Astrocyte of the spinal cord (primary cell): Measurements from ENCODE around the gene SLC16A5.

Experiments used
- DNase-seq: peaks from one replicate; pipeline ENCODE4 v3.0.0; 2011; ENCODE audit warnings: low read depth, low spot score
- H3K4me3 ChIP-seq: 2 replicates; pipeline ENCODE4 v1.5.1; 2011; ENCODE audit warnings: low read depth, mild to moderate bottlenecking, low read length, moderate library complexity
- CTCF ChIP-seq: IDR thresholded peaks from 2 replicates; pipeline ENCODE4 v1.5.1; 2012; ENCODE audit warnings: low read depth, mild to moderate bottlenecking, low read length, inconsistent platforms
- in situ Hi-C: cut with HindIII; loops from 2 replicates; pipeline ENCODE4 v1.10.0; 2017; ENCODE audit warnings: low sequenced_read_pairs

The SLC16A5 gene

GRCh38 chr17:75060434-75061054, 27.2 kb upstream of the SLC16A5 start:
- TF ChIP-seq CTCF, result no peak
- no peak for DNase-seq
- in situ Hi-C loops, result no loop called here
- no peak overlapping the region for H3K4me3 ChIP-seq

DNA sequence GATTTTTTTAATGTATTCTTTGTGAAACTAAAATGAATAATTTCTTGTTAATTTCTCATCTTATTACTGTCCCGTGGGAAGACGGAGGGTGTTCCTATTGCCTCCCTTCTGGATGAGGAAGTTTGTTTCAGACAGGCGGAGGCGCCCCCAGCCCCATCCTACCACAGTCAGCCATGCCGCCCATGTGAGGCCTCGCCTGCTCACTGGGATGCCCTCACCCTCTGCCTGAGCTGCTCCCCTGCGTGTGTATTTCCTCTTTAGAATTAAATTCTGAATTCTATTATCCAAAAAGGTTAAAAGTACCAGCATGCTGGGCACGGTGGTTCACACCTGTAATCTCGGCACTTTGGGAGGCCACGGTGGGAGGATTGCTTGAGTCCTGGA, 26.7 kb upstream of the SLC16A5 start:
- no peak for DNase-seq
- in situ Hi-C loops, result no loop called here
- H3K4me3 ChIP-seq, result no peak overlapping the region
- no peak for TF ChIP-seq CTCF

- TF ChIP-seq CTCF, result no peak
- in situ Hi-C loops, result no loop called here
- no peak for DNase-seq
- H3K4me3 ChIP-seq, result no peak overlapping the region
Measured at GRCh38 chr17:75061618-75062017, 26.1 kb upstream of the SLC16A5 start.

DNA sequence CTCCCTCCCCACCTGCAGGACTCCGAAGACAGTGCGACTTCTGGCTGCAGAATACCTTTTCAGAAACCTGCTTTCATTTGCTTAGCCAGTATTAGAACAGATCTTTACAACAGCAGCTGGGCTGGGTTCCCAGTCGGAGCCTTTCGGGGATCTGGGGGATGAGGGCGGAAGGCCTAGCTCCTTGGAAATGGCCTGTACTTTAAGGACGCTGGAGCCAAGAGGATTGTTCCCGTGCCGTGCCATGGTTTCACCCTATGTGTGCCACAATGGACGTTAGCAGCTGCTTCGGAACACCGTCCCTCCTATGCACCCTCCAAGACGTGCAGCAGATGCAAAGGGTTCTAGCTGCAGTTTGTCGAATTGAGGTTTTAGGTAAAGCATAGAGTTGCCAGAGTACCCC, 24.6 kb upstream of the SLC16A5 start:
- no peak overlapping the region for H3K4me3 ChIP-seq
- no peak for DNase-seq
- TF ChIP-seq CTCF, result no peak
- in situ Hi-C loops, result no loop called here

- TF ChIP-seq CTCF, result no peak
- no peak for DNase-seq
- in situ Hi-C loops, result no loop called here
- H3K4me3 ChIP-seq, result no peak overlapping the region
Measured at GRCh38 chr17:75063626-75064025, 24.1 kb upstream of the SLC16A5 start.

DNA sequence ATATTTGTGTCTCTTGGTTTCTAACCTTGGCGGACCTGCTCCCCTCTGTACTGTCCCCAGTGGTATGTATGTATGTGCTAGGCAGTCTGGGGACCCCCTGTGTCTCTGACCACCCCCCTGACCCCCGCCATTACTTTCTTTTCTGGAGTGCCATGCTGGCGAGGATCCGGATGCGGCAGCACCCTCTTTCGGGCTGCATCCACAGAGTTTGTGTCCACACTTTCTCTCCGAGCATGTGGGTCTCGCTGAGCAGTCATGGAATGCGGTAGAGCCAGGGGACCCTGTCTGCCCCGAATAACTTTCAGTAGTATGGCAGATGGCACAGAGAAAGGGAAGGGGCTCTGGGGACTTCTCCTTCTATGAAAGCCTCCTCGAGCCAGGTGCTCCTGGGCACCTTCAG, 23.7 kb upstream of the SLC16A5 start:
- no peak for TF ChIP-seq CTCF
- in situ Hi-C loops, result no loop called here
- DNase-seq, result no peak
- H3K4me3 ChIP-seq, result no peak overlapping the region

DNA sequence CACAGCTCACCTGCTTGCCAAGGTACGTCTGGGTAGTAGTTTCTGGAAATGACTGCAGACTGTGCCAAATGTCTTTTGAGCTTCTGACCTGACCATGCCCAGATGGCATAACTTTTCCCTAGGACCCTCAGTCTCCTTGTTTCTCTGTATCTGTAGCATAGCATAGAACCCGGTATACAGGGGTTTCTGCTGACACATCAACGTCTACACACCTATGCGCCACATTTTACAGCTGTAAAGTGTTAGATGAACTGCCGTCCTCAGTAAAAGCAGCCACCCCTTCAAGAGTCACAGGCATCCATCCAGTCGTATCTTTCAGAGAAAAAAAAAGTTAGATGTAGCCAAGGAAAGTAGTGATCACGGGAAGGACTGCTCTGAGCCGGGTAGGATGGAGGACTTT, 23.3 kb upstream of the SLC16A5 start:
- TF ChIP-seq CTCF, result no peak
- in situ Hi-C loops, result no loop called here
- H3K4me3 ChIP-seq, result no peak overlapping the region
- no peak for DNase-seq
